ENCODE data around the gene PDE8A. TPM values are rescaled to one million over a fixed set of nuclear protein-coding genes. Genes with fewer than 3 reads are reported as not detected.

The PDE8A gene
- total and polyA plus RNA-seq, 2 of the 13 experiments (the other 11 are each of a cell fraction or from before 2014, with no cell fraction given) = 26.3 to 48.5 TPM

DNA sequence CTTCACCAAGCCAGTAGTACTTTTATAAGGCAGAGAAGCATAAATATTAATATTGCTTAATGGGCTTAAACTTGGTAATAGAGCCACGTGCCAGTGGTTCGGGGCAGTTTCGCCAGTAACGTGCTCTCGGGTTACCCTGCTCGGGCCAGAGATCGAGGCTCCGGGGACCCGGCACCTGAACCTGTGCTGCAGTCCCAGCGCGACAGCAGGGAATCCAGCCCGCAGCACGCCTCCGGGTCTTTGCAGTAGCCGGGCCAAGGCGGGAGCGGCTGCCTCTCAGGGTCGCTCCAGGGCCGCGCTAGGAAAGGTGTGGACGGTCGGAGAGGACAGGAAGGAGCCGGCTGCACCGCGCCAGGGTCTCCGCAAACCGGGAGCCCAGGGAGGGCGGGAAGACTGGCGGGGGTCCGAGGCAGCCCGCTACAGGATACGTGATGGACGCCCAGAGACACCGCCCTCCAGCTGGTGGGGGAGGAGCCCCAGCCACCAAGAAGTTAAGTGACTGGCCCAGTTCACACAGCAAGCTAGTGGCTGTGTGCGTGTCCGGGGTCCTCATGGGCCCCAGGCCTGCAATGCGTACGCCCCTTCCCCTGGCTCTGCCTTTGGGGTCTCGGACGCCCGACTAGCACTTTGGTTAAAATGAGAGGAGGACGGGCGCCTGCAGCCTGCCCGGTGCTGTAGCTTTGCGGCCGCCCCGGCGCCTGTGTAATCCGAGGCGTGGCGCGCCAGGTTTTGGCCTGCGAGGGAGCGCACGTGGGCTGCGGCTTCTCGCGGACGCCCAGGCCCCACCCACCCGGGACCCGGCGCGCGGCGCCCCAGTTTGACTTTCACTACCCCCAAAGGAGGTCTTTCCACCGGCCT lies 1.2 kb upstream of the PDE8A start (continued):
- TF ChIP-seq, protein P1, sequence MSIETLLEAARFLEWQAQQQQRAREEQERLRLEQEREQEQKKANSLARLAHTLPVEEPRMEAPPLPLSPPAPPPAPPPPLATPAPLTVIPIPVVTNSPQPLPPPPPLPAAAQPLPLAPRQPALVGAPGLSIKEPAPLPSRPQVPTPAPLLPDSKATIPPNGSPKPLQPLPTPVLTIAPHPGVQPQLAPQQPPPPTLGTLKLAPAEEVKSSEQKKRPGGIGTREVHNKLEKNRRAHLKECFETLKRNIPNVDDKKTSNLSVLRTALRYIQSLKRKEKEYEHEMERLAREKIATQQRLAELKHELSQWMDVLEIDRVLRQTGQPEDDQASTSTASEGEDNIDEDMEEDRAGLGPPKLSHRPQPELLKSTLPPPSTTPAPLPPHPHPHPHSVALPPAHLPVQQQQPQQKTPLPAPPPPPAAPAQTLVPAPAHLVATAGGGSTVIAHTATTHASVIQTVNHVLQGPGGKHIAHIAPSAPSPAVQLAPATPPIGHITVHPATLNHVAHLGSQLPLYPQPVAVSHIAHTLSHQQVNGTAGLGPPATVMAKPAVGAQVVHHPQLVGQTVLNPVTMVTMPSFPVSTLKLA (IDR thresholded peaks at IDR 0.05) = peak; percentile 25
- TF ChIP-seq ZNF788 (CRISPR knock-in tag; IDR thresholded peaks at IDR 0.05; ENCODE audit: borderline replicate concordance) (peak; percentile 94), SAP130 (CRISPR knock-in tag; IDR thresholded peaks at IDR 0.05; ENCODE audit: low read depth) (peak; percentile 76), NFYB (CRISPR knock-in tag; IDR thresholded peaks at IDR 0.05) (no peak), PHF20 (CRISPR knock-in tag; IDR thresholded peaks at IDR 0.05) (peak; percentile 51; the same call in 1 of the 2 replicates), MED13 (CRISPR knock-in tag; IDR thresholded peaks at IDR 0.05) (no peak), ZNF446 (CRISPR knock-in tag; IDR thresholded peaks at IDR 0.05) (no peak; the same call in 1 of the 2 replicates), GFI1 (CRISPR knock-in tag; IDR thresholded peaks at IDR 0.05; ENCODE audit: borderline replicate concordance) (peak; percentile 38), ZNF839 (CRISPR knock-in tag; IDR thresholded peaks at IDR 0.05; ENCODE audit: borderline replicate concordance) (no peak), FOXC1 (CRISPR knock-in tag; IDR thresholded peaks at IDR 0.05; ENCODE audit: borderline replicate concordance) (peak; percentile 59), KLF12 (CRISPR knock-in tag; IDR thresholded peaks at IDR 0.05; ENCODE audit: borderline replicate concordance) (peak; percentile 43; the same call in 1 of the 2 replicates), ZNF850 (CRISPR knock-in tag; conservative IDR thresholded peaks at IDR 0.05) (0 out of 2 replicates have a peak, but pooled peaks have one; percentile 2), ZIK1 (CRISPR knock-in tag; IDR thresholded peaks at IDR 0.05; ENCODE audit: borderline replicate concordance, low read depth) (peak; percentile 84; the same call in 1 of the 2 replicates), ZBTB38 (CRISPR knock-in tag; IDR thresholded peaks at IDR 0.05) (no peak), SOX6 (IDR thresholded peaks at IDR 0.05) (no peak), SOX6 (CRISPR knock-in tag; IDR thresholded peaks at IDR 0.05) (peak; percentile 25; the same call in 1 of the 2 replicates), JARID2 (CRISPR knock-in tag; IDR thresholded peaks at IDR 0.05; ENCODE audit: insufficient replicate concordance) (no peak), ZNF564 (CRISPR knock-in tag; IDR thresholded peaks at IDR 0.05) (peak; percentile 79), ZNF549 (CRISPR knock-in tag; IDR thresholded peaks at IDR 0.05) (0 out of 2 replicates have a peak, but pooled peaks have one; percentile 38), ZNF296 (CRISPR knock-in tag; conservative IDR thresholded peaks at IDR 0.05) (no peak), ZNF335 (CRISPR knock-in tag; IDR thresholded peaks at IDR 0.05) (0 out of 2 replicates have a peak, but pooled peaks have one; percentile 71)
- TF ChIP-seq, protein P2, sequence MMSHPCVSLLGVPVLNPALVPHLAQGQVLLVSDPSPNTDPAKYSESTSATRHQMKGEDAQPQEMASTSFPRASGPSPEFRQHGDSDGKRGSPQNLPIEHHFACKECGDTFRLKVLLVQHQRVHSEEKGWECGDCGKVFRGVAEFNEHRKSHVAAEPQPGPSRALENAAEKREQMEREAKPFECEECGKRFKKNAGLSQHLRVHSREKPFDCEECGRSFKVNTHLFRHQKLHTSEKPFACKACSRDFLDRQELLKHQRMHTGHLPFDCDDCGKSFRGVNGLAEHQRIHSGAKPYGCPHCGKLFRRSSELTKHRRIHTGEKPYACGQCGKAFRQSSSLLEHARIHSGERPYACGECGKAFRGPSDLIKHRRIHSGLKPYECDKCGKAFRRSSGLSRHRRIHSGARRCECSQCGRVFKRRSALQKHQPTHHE (CRISPR knock-in tag; IDR thresholded peaks at IDR 0.05; ENCODE audit: borderline replicate concordance) = no peak
- TF ChIP-seq, protein P3, sequence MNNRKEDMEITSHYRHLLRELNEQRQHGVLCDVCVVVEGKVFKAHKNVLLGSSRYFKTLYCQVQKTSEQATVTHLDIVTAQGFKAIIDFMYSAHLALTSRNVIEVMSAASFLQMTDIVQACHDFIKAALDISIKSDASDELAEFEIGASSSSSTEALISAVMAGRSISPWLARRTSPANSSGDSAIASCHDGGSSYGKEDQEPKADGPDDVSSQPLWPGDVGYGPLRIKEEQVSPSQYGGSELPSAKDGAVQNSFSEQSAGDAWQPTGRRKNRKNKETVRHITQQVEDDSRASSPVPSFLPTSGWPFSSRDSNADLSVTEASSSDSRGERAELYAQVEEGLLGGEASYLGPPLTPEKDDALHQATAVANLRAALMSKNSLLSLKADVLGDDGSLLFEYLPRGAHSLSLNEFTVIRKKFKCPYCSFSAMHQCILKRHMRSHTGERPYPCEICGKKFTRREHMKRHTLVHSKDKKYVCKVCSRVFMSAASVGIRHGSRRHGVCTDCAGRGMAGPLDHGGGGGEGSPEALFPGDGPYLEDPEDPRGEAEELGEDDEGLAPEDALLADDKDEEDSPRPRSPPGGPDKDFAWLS (CRISPR knock-in tag; IDR thresholded peaks at IDR 0.05; ENCODE audit: borderline replicate concordance) = no peak
- TF ChIP-seq, protein P4, sequence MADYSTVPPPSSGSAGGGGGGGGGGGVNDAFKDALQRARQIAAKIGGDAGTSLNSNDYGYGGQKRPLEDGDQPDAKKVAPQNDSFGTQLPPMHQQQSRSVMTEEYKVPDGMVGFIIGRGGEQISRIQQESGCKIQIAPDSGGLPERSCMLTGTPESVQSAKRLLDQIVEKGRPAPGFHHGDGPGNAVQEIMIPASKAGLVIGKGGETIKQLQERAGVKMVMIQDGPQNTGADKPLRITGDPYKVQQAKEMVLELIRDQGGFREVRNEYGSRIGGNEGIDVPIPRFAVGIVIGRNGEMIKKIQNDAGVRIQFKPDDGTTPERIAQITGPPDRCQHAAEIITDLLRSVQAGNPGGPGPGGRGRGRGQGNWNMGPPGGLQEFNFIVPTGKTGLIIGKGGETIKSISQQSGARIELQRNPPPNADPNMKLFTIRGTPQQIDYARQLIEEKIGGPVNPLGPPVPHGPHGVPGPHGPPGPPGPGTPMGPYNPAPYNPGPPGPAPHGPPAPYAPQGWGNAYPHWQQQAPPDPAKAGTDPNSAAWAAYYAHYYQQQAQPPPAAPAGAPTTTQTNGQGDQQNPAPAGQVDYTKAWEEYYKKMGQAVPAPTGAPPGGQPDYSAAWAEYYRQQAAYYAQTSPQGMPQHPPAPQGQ (CRISPR knock-in tag; IDR thresholded peaks at IDR 0.05; ENCODE audit: borderline replicate concordance) = no peak
